ENCODE data around the gene DAP.

DNA sequence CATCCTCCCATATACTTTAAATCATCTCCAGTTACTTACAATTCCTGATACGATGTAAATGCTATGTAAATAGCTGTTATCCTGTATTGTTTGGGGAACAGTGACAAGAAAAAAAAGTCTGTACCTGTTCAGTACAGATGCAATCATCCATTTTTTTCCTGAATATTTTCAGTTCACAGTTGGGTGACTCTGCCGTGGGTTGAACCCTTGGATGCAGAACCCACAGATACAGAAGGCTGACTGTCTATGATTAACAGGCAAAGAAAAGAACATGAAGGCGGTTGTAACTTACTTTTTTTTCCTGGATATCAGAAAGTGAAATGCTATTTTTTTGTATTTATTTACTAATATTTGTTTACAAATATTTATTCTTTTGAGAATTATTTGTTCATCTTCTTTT is 33.2 kb downstream of the DAP start:
- TF ChIP-seq, protein P1, sequence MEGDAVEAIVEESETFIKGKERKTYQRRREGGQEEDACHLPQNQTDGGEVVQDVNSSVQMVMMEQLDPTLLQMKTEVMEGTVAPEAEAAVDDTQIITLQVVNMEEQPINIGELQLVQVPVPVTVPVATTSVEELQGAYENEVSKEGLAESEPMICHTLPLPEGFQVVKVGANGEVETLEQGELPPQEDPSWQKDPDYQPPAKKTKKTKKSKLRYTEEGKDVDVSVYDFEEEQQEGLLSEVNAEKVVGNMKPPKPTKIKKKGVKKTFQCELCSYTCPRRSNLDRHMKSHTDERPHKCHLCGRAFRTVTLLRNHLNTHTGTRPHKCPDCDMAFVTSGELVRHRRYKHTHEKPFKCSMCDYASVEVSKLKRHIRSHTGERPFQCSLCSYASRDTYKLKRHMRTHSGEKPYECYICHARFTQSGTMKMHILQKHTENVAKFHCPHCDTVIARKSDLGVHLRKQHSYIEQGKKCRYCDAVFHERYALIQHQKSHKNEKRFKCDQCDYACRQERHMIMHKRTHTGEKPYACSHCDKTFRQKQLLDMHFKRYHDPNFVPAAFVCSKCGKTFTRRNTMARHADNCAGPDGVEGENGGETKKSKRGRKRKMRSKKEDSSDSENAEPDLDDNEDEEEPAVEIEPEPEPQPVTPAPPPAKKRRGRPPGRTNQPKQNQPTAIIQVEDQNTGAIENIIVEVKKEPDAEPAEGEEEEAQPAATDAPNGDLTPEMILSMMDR (IDR thresholded peaks at IDR 0.05) = no peak
- TF ChIP-seq POLR2A (IDR thresholded peaks at IDR 0.05) = no peak

Measured in adrenal gland (tissue), 5 donors.